Loucy (cell line): Measurements from ENCODE around the gene PHACTR3.

ENCODE experiments used
- H2AFZ ChIP-seq: fragments of 200-600 bp; sonication (generic); 2 replicates; pipeline ENCODE4 v1.6.0; 2016; ENCODE audit warnings: antibody characterized with exemption, mild to moderate bottlenecking, low read length, moderate library complexity
- H3F3A ChIP-seq: fragments of 200-600 bp; 2 replicates; pipeline ENCODE4 v1.6.0; 2016; ENCODE audit warnings: antibody characterized with exemption, low read depth, mild to moderate bottlenecking
- H3K27me3 ChIP-seq: fragments of 200-600 bp; sonication (generic); 2 replicates; pipeline ENCODE4 v1.6.1; 2014; ENCODE audit warnings: low read length, mild to moderate bottlenecking; ENCODE audit not compliant: insufficient read depth, poor library complexity, severe bottlenecking
- H3K36me3 ChIP-seq: fragments of 200-600 bp; sonication (generic); 2 replicates; pipeline ENCODE4 v1.6.1; 2016; ENCODE audit warnings: low read length; ENCODE audit not compliant: insufficient read depth
- H3K4me1 ChIP-seq: fragments of 200-600 bp; sonication (generic); 2 replicates; pipeline ENCODE4 v1.5.1; 2014; ENCODE audit warnings: low read length, mild to moderate bottlenecking; ENCODE audit not compliant: insufficient read depth, poor library complexity, severe bottlenecking
- H3K4me2 ChIP-seq: fragments of 200-600 bp; sonication (generic); 2 replicates; pipeline ENCODE4 v1.6.0; 2014; ENCODE audit warnings: antibody characterized with exemption, low read length, low read depth, mild to moderate bottlenecking; ENCODE audit not compliant: poor library complexity, severe bottlenecking
- H3K4me3 ChIP-seq: fragments of 200-600 bp; sonication (generic); 2 replicates; pipeline ENCODE4 v1.5.1; 2014; ENCODE audit warnings: low read length, mild to moderate bottlenecking, mixed read lengths; ENCODE audit not compliant: poor library complexity, severe bottlenecking
- H3K79me2 ChIP-seq: fragments of 200-600 bp; sonication (generic); 2 replicates; pipeline ENCODE4 v1.6.1; 2014; ENCODE audit warnings: low read length; ENCODE audit not compliant: insufficient read depth
- H3K9ac ChIP-seq: fragments of 200-600 bp; sonication (generic); 2 replicates; pipeline ENCODE4 v1.6.0; 2014; ENCODE audit warnings: mild to moderate bottlenecking, low read depth, low read length, moderate library complexity; ENCODE audit not compliant: poor library complexity, severe bottlenecking
- H3K9me2 ChIP-seq: fragments of 200-600 bp; sonication (generic); replicated peaks from 2 replicates; pipeline ENCODE4 v1.6.1; 2016; ENCODE audit warnings: low read depth, low read length, mixed read lengths
- H3K9me3 ChIP-seq: fragments of 200-600 bp; sonication (generic); 2 replicates; pipeline ENCODE4 v1.6.1; 2014; ENCODE audit warnings: mild to moderate bottlenecking, antibody characterized with exemption, low read length, low read depth; ENCODE audit not compliant: insufficient read depth
- H4K20me1 ChIP-seq: fragments of 200-600 bp; sonication (generic); 2 replicates; pipeline ENCODE4 v1.6.0; 2014; ENCODE audit warnings: antibody characterized with exemption, low read length, mild to moderate bottlenecking; ENCODE audit not compliant: insufficient read depth, poor library complexity, severe bottlenecking
- CTCF ChIP-seq: fragments of 200-600 bp; sonication (generic); conservative IDR thresholded peaks from 2 replicates; pipeline ENCODE4 v1.5.1; 2014; ENCODE audit warnings: mild to moderate bottlenecking, antibody characterized with exemption, low read length
- EZH2phosphoT487 ChIP-seq: fragments of 200-600 bp; IDR thresholded peaks from 2 replicates; pipeline ENCODE4 v1.6.1; 2018; ENCODE audit warnings: antibody characterized with exemption, mild to moderate bottlenecking, moderate library complexity, borderline replicate concordance

Gene PHACTR3

GRCh38 chr20:59809630-59810448 is 205.5 kb downstream of the PHACTR3 start:
- no peaks in the 10 kb centered on the region for H3K27me3 ChIP-seq

GRCh38 chr20:59810449-59811187 is 206.3 kb downstream of the PHACTR3 start:
- Histone ChIP-seq H3K9ac (no peak overlapping the region), H3K4me2 (no peak overlapping the region), H3K4me3 (no peak overlapping the region), H3K4me1 (no peaks in the 10 kb centered on the region), H3K79me2 (no peaks in the 10 kb centered on the region), H4K20me1 (no peaks in the 10 kb centered on the region), H3K9me2 (no peaks in the 10 kb centered on the region), H3K9me3 (no peaks in the 10 kb centered on the region), H3K27me3 (no peaks in the 10 kb centered on the region), H3F3A (no peaks in the 10 kb centered on the region), H3K36me3 (peaks cover 42% of the 10 kb centered on the region; the same call in 1 of the 2 replicates), H2AFZ (no peak overlapping the region)
- TF ChIP-seq CTCF (no peak), EZH2phosphoT487 (no peak)

More at GRCh38 chr20:59809630-59810448, 205.5 kb downstream of the PHACTR3 start:
- no peak for TF ChIP-seq CTCF
- H3K9me3 ChIP-seq = no peaks in the 10 kb centered on the region
- H4K20me1 ChIP-seq = no peaks in the 10 kb centered on the region
- H2AFZ ChIP-seq = no peak overlapping the region
- no peak overlapping the region for H3K4me2 ChIP-seq
- H3K4me3 ChIP-seq = no peak overlapping the region
- H3K9ac ChIP-seq = no peak overlapping the region
- peaks cover 42% of the 10 kb centered on the region; the same call in 1 of the 2 replicates for H3K36me3 ChIP-seq
- no peaks in the 10 kb centered on the region for H3K79me2 ChIP-seq
- no peaks in the 10 kb centered on the region for H3K9me2 ChIP-seq
- no peaks in the 10 kb centered on the region for H3K4me1 ChIP-seq
- H3F3A ChIP-seq = no peaks in the 10 kb centered on the region

- Histone ChIP-seq H3K9ac (no peak overlapping the region), H3K4me1 (no peaks in the 10 kb centered on the region), H3K9me3 (no peaks in the 10 kb centered on the region), H3K36me3 (peaks cover 31% of the 10 kb centered on the region; the same call in 1 of the 2 replicates), H3K4me3 (no peak overlapping the region), H3K9me2 (no peaks in the 10 kb centered on the region), H3K27me3 (no peaks in the 10 kb centered on the region), H3K4me2 (no peak overlapping the region), H3K79me2 (no peaks in the 10 kb centered on the region), H4K20me1 (no peaks in the 10 kb centered on the region), H2AFZ (no peak overlapping the region), H3F3A (no peaks in the 10 kb centered on the region)
- TF ChIP-seq CTCF = no peak
- no peak for TF ChIP-seq EZH2phosphoT487
Measured at GRCh38 chr20:59811681-59812171, 207.4 kb downstream of the PHACTR3 start.
